ENCODE data around the gene HAPLN3. TPM values are rescaled to one million over a fixed set of nuclear protein-coding genes. Genes with fewer than 3 reads are reported as not detected.

Gene HAPLN3
- total RNA-seq, 2 donors from 2014 or later, result 1.9 to 3.6 TPM

GRCh38 chr15:88905576-88905975 lies 10.2 kb upstream of the HAPLN3 start:
- Histone ChIP-seq H3K27ac (no peak overlapping the region), H3K36me3 (no peaks in the 10 kb centered on the region)

GRCh38 chr15:88904624-88905327 lies 9.4 kb upstream of the HAPLN3 start:
- Histone ChIP-seq H3K4me3 (no peak overlapping the region), H3K36me3 (no peaks in the 10 kb centered on the region), H3K9ac (ENCODE audit: low read depth in 2 of 2, low read length in 2 of 2) (no peak overlapping the region), H3K27me3 (no peaks in the 10 kb centered on the region), H3K4me1 (peaks cover 4% of the 10 kb centered on the region), H3K27ac (no peak overlapping the region), H3K9me3 (no peaks in the 10 kb centered on the region)
- peak; percentile 98 for TF ChIP-seq CTCF (IDR thresholded peaks at IDR 0.05)
- peak; percentile 86 for DNase-seq
- intact Hi-C loops (cut with DNase I), result loop anchor here (2.0 to 5.0 kb wide), 2 partner anchors 112 to 273 kb away; no protein-coding TSS in a partner anchor

More at GRCh38 chr15:88905576-88905975, 10.2 kb upstream of the HAPLN3 start:
- Histone ChIP-seq H3K9ac (ENCODE audit: low read depth in 2 of 2, low read length in 2 of 2) (no peak overlapping the region), H3K4me1 (peaks cover 4% of the 10 kb centered on the region), H3K4me3 (no peak overlapping the region), H3K27me3 (no peaks in the 10 kb centered on the region), H3K9me3 (no peaks in the 10 kb centered on the region)
- intact Hi-C loops (cut with DNase I), result loop anchor here (2.0 to 5.0 kb wide), 2 partner anchors 111 to 272 kb away; no protein-coding TSS in a partner anchor
- no peak for TF ChIP-seq CTCF (IDR thresholded peaks at IDR 0.05)
- DNase-seq, result no peak

GRCh38 chr15:88904257-88904623 lies 8.9 kb upstream of the HAPLN3 start:
- H3K27ac ChIP-seq, result no peak overlapping the region
- H3K4me1 ChIP-seq, result peaks cover 4% of the 10 kb centered on the region
- no peaks in the 10 kb centered on the region for H3K36me3 ChIP-seq
- TF ChIP-seq CTCF (IDR thresholded peaks at IDR 0.05), result no peak
- no peaks in the 10 kb centered on the region for H3K27me3 ChIP-seq
- no peak for DNase-seq
- intact Hi-C loops (cut with DNase I), result loop anchor here (2.0 kb wide), 1 partner anchor 113 kb away; no protein-coding TSS in a partner anchor
- H3K9ac ChIP-seq (ENCODE audit: low read depth in 2 of 2, low read length in 2 of 2), result no peak overlapping the region
- no peaks in the 10 kb centered on the region for H3K9me3 ChIP-seq
- no peak overlapping the region for H3K4me3 ChIP-seq

GRCh38 chr15:88902846-88903245 lies 7.5 kb upstream of the HAPLN3 start:
- no peak for DNase-seq
- no peak overlapping the region for H3K4me3 ChIP-seq
- H3K9me3 ChIP-seq, result no peaks in the 10 kb centered on the region
- H3K4me1 ChIP-seq, result peaks cover 4% of the 10 kb centered on the region
- no peaks in the 10 kb centered on the region for H3K36me3 ChIP-seq
- no peaks in the 10 kb centered on the region for H3K27me3 ChIP-seq
- intact Hi-C loops (cut with DNase I), result no loop called here
- no peak overlapping the region for H3K27ac ChIP-seq
- no peak overlapping the region for H3K9ac ChIP-seq (ENCODE audit: low read depth in 2 of 2, low read length in 2 of 2)
- TF ChIP-seq CTCF (IDR thresholded peaks at IDR 0.05), result no peak

GRCh38 chr15:88902221-88902835 lies 7.0 kb upstream of the HAPLN3 start:
- Histone ChIP-seq H3K4me1 (peaks cover 4% of the 10 kb centered on the region), H3K4me3 (no peak overlapping the region), H3K9ac (ENCODE audit: low read depth in 2 of 2, low read length in 2 of 2) (no peak overlapping the region), H3K27me3 (no peaks in the 10 kb centered on the region), H3K36me3 (no peaks in the 10 kb centered on the region), H3K9me3 (no peaks in the 10 kb centered on the region), H3K27ac (no peak overlapping the region)
- DNase-seq, result no peak
- intact Hi-C loops (cut with DNase I), result no loop called here
- TF ChIP-seq CTCF (IDR thresholded peaks at IDR 0.05), result no peak
